HL-60 (cell line): ENCODE measurements around the gene BAZ2B.

Source experiments
- CTCF ChIP-seq: IDR thresholded peaks from one replicate; pipeline ENCODE4 v1.5.1; 2011; ENCODE audit warnings: low read length, control low read depth, inconsistent platforms; ENCODE audit not compliant: insufficient read depth
- POLR2AphosphoS5 ChIP-seq: IDR thresholded peaks from 2 replicates; pipeline ENCODE4 v1.6.1; 2012; ENCODE audit warnings: low read depth
- SPI1 ChIP-seq: IDR thresholded peaks from 2 replicates; pipeline ENCODE4 v1.6.1; 2012; ENCODE audit warnings: low read depth, mild to moderate bottlenecking, borderline replicate concordance
- TF ChIP-seq, protein P1 (sequence below): IDR thresholded peaks from 2 replicates; pipeline ENCODE4 v1.6.1; 2012; ENCODE audit warnings: low read depth; ENCODE audit not compliant: insufficient replicate concordance

DNA sequence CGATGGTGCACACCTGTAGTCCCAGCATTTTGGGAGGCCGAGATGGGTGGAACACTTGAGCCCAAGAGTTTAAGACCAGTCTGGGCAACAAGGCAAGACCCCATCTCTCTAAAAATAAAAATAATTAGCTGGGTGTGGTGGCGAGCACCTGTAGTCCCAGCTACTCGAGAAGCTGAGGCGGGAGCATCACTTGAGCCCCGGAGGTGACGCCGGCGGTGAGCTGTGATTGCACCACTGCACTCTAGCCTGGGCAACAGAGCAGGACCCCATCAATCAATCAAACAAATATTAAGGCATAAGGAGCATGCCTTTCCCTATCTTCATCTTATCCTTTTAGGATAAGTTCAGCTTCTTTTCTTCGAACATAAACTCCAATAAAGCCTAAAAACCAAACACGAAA lies 330.9 kb downstream of the BAZ2B start:
- TF ChIP-seq CTCF (no peak), POLR2AphosphoS5 (no peak), SPI1 (no peak)
- TF ChIP-seq, protein P1, sequence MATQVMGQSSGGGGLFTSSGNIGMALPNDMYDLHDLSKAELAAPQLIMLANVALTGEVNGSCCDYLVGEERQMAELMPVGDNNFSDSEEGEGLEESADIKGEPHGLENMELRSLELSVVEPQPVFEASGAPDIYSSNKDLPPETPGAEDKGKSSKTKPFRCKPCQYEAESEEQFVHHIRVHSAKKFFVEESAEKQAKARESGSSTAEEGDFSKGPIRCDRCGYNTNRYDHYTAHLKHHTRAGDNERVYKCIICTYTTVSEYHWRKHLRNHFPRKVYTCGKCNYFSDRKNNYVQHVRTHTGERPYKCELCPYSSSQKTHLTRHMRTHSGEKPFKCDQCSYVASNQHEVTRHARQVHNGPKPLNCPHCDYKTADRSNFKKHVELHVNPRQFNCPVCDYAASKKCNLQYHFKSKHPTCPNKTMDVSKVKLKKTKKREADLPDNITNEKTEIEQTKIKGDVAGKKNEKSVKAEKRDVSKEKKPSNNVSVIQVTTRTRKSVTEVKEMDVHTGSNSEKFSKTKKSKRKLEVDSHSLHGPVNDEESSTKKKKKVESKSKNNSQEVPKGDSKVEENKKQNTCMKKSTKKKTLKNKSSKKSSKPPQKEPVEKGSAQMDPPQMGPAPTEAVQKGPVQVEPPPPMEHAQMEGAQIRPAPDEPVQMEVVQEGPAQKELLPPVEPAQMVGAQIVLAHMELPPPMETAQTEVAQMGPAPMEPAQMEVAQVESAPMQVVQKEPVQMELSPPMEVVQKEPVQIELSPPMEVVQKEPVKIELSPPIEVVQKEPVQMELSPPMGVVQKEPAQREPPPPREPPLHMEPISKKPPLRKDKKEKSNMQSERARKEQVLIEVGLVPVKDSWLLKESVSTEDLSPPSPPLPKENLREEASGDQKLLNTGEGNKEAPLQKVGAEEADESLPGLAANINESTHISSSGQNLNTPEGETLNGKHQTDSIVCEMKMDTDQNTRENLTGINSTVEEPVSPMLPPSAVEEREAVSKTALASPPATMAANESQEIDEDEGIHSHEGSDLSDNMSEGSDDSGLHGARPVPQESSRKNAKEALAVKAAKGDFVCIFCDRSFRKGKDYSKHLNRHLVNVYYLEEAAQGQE, result no peak
